ENCODE data around the gene PBLD.
"Not testable (repeated sequence)": the region's sequence is repeated elsewhere in the genome, so short reads cannot be mapped to it uniquely, and the experiment has no call there.

The PBLD gene

GRCh38 chr10:68318331-68319059 is 14.2 kb downstream of the PBLD start:
- TF ChIP-seq CTCF (IDR thresholded peaks at IDR 0.05; ENCODE audit: low read depth, low read length), result no peak
- no peak for TF ChIP-seq MAX (IDR thresholded peaks at IDR 0.05; ENCODE audit: low read depth, low read length)
- TF ChIP-seq POLR2A (IDR thresholded peaks at IDR 0.05; ENCODE audit: extremely low read depth, insufficient read length), result no peak
- no peak for TF ChIP-seq MYC (IDR thresholded peaks at IDR 0.05; ENCODE audit: low read depth, low read length)
- DNase-seq (ENCODE audit: low read depth), result no peak
- no peak overlapping the region for H3K4me3 ChIP-seq (ENCODE audit: low read depth, low read length)

- TF ChIP-seq CTCF (IDR thresholded peaks at IDR 0.05; ENCODE audit: low read depth, low read length) (no peak), MAX (IDR thresholded peaks at IDR 0.05; ENCODE audit: low read depth, low read length) (no peak)
- H3K4me3 ChIP-seq (ENCODE audit: low read depth, low read length), result no peak overlapping the region
- DNase-seq (ENCODE audit: low read depth), result no peak
These were observed 17.1 kb downstream of the PBLD start for GRCh38 chr10:68315582-68315981.

- not testable (repeated sequence) for DNase-seq (ENCODE audit: low read depth); H3K4me3 ChIP-seq (ENCODE audit: low read depth, low read length)
These were observed 17.8 kb downstream of the PBLD start for GRCh38 chr10:68314930-68315329.

- H3K4me3 ChIP-seq (ENCODE audit: low read depth, low read length), result no peak overlapping the region
- DNase-seq (ENCODE audit: low read depth), result no peak
- TF ChIP-seq CTCF (IDR thresholded peaks at IDR 0.05; ENCODE audit: low read depth, low read length), result no peak
- no peak for TF ChIP-seq POLR2A (IDR thresholded peaks at IDR 0.05; ENCODE audit: extremely low read depth, insufficient read length)
- TF ChIP-seq MYC (IDR thresholded peaks at IDR 0.05; ENCODE audit: low read depth, low read length), result no peak
- TF ChIP-seq MAX (IDR thresholded peaks at IDR 0.05; ENCODE audit: low read depth, low read length), result no peak
These were observed 22.2 kb downstream of the PBLD start for GRCh38 chr10:68310531-68310930.

- TF ChIP-seq MAX (IDR thresholded peaks at IDR 0.05; ENCODE audit: low read depth, low read length), result no peak
- no peak for TF ChIP-seq MYC (IDR thresholded peaks at IDR 0.05; ENCODE audit: low read depth, low read length)
- no peak for TF ChIP-seq POLR2A (IDR thresholded peaks at IDR 0.05; ENCODE audit: extremely low read depth, insufficient read length)
- no peak for TF ChIP-seq CTCF (IDR thresholded peaks at IDR 0.05; ENCODE audit: low read depth, low read length)
- H3K4me3 ChIP-seq (ENCODE audit: low read depth, low read length), result no peak overlapping the region
- no peak for DNase-seq (ENCODE audit: low read depth)
These were observed 26.9 kb downstream of the PBLD start for GRCh38 chr10:68305854-68306253.

- TF ChIP-seq MAX (IDR thresholded peaks at IDR 0.05; ENCODE audit: low read depth, low read length) (no peak), CTCF (IDR thresholded peaks at IDR 0.05; ENCODE audit: low read depth, low read length) (no peak), POLR2A (IDR thresholded peaks at IDR 0.05; ENCODE audit: extremely low read depth, insufficient read length) (no peak), MYC (IDR thresholded peaks at IDR 0.05; ENCODE audit: low read depth, low read length) (no peak)
- H3K4me3 ChIP-seq (ENCODE audit: low read depth, low read length), result no peak overlapping the region
- no peak for DNase-seq (ENCODE audit: low read depth)
These were observed 28.8 kb downstream of the PBLD start for GRCh38 chr10:68303849-68304412.

Data from NB4 (cell line).